GM23338 (cell line): ENCODE measurements around the gene ASMT. TPM values are rescaled to one million over a fixed set of nuclear protein-coding genes. Genes with fewer than 3 reads are reported as not detected.

Source experiments
- ATAC-seq: fragments of 200-7000 bp; cut with Tn5 transposase; 3 replicates; pipeline ENCODE4 v1.9.1; 2020
- DNase-seq: peaks from one replicate; pipeline ENCODE4 v3.0.0-alpha.2; 2015; ENCODE audit warnings: low spot score
- H2AFZ ChIP-seq: fragments of 200-600 bp; sonication (generic); 2 replicates; pipeline ENCODE4 v1.8.0; 2016; ENCODE audit warnings: antibody characterized with exemption, mild to moderate bottlenecking, moderate library complexity
- H3F3A ChIP-seq: fragments of 200-600 bp; sonication (generic); replicated peaks from 2 replicates; pipeline ENCODE4 v1.8.0; 2017; ENCODE audit warnings: antibody characterized with exemption, mixed run types, low read depth
- H3K27ac ChIP-seq: fragments of 200-600 bp; sonication (generic); 2 replicates; pipeline ENCODE4 v1.6.1; 2016; ENCODE audit warnings: low read depth
- H3K27me3 ChIP-seq: fragments of 200-600 bp; sonication (generic); 2 replicates; pipeline ENCODE4 v1.8.0; 2016; ENCODE audit warnings: mild to moderate bottlenecking, mixed run types, moderate library complexity; ENCODE audit not compliant: insufficient read depth
- H3K36me3 ChIP-seq: fragments of 200-600 bp; sonication (generic); 2 replicates; pipeline ENCODE4 v1.8.0; 2016; ENCODE audit warnings: mild to moderate bottlenecking; ENCODE audit not compliant: insufficient read depth
- H3K4me1 ChIP-seq: fragments of 200-600 bp; sonication (generic); 2 replicates; pipeline ENCODE4 v1.8.0; 2016; ENCODE audit warnings: mild to moderate bottlenecking, moderate library complexity; ENCODE audit not compliant: insufficient read depth
- H3K4me2 ChIP-seq: fragments of 200-600 bp; sonication (generic); 2 replicates; pipeline ENCODE4 v1.7.1; 2017; ENCODE audit warnings: mixed run types
- H3K4me3 ChIP-seq: fragments of 200-600 bp; sonication (generic); 2 replicates; pipeline ENCODE4 v1.6.1; 2016; ENCODE audit warnings: mixed run types
- H3K79me2 ChIP-seq: fragments of 200-600 bp; sonication (generic); replicated peaks from 2 replicates; pipeline ENCODE4 v1.8.0; 2017; ENCODE audit warnings: mild to moderate bottlenecking; ENCODE audit not compliant: insufficient read depth
- H3K9me2 ChIP-seq: fragments of 200-600 bp; sonication (generic); 2 replicates; pipeline ENCODE4 v1.8.0; 2017; ENCODE audit not compliant: insufficient read depth
- H4K20me1 ChIP-seq: fragments of 200-600 bp; sonication (generic); replicated peaks from 2 replicates; pipeline ENCODE4 v1.8.0; 2017; ENCODE audit warnings: mild to moderate bottlenecking; ENCODE audit not compliant: insufficient read depth
- H3K27ac Mint-ChIP-seq: 2 replicates; pipeline ENCODE4 v1.8.0; 2020; ENCODE audit warnings: inconsistent platforms, mild to moderate bottlenecking, moderate library complexity, mixed read lengths
- H3K27me3 Mint-ChIP-seq: 3 replicates; pipeline ENCODE4 v1.8.0; 2022; ENCODE audit warnings: low read depth, mild to moderate bottlenecking, moderate library complexity, mixed read lengths, inconsistent platforms; ENCODE audit not compliant: insufficient read depth, poor library complexity
- H3K36me3 Mint-ChIP-seq: 3 replicates; pipeline ENCODE4 v1.8.0; 2021; ENCODE audit warnings: low read depth, mild to moderate bottlenecking, inconsistent platforms, moderate library complexity, mixed read lengths
- H3K4me1 Mint-ChIP-seq: 3 replicates; pipeline ENCODE4 v1.8.0; 2020; ENCODE audit warnings: mild to moderate bottlenecking, inconsistent platforms, mixed read lengths
- H3K4me3 Mint-ChIP-seq: 3 replicates; pipeline ENCODE4 v1.8.0; 2021; ENCODE audit warnings: moderate library complexity, mild to moderate bottlenecking, inconsistent platforms, mixed read lengths
- H3K9me3 Mint-ChIP-seq: 3 replicates; pipeline ENCODE4 v1.8.0; 2020; ENCODE audit warnings: moderate library complexity, mild to moderate bottlenecking, inconsistent platforms, mixed read lengths
- CREB1 ChIP-seq: fragments of 250-450 bp; sonication (Bioruptor Pico); IDR thresholded peaks from 2 replicates; pipeline ENCODE4 v1.5.0; 2020; ENCODE audit warnings: low read depth, mild to moderate bottlenecking, moderate library complexity
- CTCF ChIP-seq, 2 experiments: fragments of 200-600 bp in 1 of 2; sonication (generic) in 1 of 2; conservative IDR thresholded peaks; 2 replicates each; pipeline versions ENCODE4 v1.5.1 to v1.6.1; 2016 to 2017; ENCODE audit warnings: antibody characterized with exemption in 2 of 2, low read depth in 2 of 2, mild to moderate bottlenecking in 2 of 2, moderate library complexity in 1 of 2
- ETS1 ChIP-seq: IDR thresholded peaks from 2 replicates; pipeline ENCODE4 v1.6.1; 2016; ENCODE audit warnings: antibody characterized with exemption
- EZH2 ChIP-seq: fragments of 200-600 bp; sonication (generic); IDR thresholded peaks from one replicate; pipeline ENCODE4 v1.8.0; 2017; ENCODE audit warnings: antibody characterized with exemption, mild to moderate bottlenecking, low read depth; ENCODE audit not compliant: unreplicated experiment
- EZH2phosphoT487 ChIP-seq: fragments of 200-600 bp; sonication (generic); IDR thresholded peaks from one replicate; pipeline ENCODE4 v1.8.1; 2018; ENCODE audit warnings: antibody characterized with exemption; ENCODE audit not compliant: unreplicated experiment
- JUNB ChIP-seq: IDR thresholded peaks from one replicate; pipeline ENCODE4 v1.6.1; 2016; ENCODE audit warnings: antibody characterized with exemption; ENCODE audit not compliant: unreplicated experiment
- NANOG ChIP-seq: IDR thresholded peaks from 2 replicates; pipeline ENCODE4 v1.6.1; 2016; ENCODE audit warnings: antibody characterized with exemption, borderline replicate concordance
- POLR2AphosphoS5 ChIP-seq: IDR thresholded peaks from 2 replicates; pipeline ENCODE4 v1.6.1; 2016; ENCODE audit warnings: antibody characterized with exemption, low read depth
- REST ChIP-seq: IDR thresholded peaks from one replicate; pipeline ENCODE4 v1.6.1; 2018; ENCODE audit warnings: antibody characterized with exemption; ENCODE audit not compliant: unreplicated experiment
- STAT1 ChIP-seq: IDR thresholded peaks from one replicate; pipeline ENCODE4 v1.6.1; 2016; ENCODE audit warnings: antibody characterized with exemption; ENCODE audit not compliant: unreplicated experiment
- ZNF114 ChIP-seq: fragments of 250-450 bp; sonication (Bioruptor Pico); IDR thresholded peaks from 2 replicates; pipeline ENCODE4 v1.5.0; 2020; ENCODE audit warnings: mild to moderate bottlenecking, moderate library complexity
- ZNF331 ChIP-seq: fragments of 250-450 bp; sonication (Bioruptor Pico); IDR thresholded peaks from 2 replicates; pipeline ENCODE4 v1.5.0; 2020; ENCODE audit warnings: low read depth, mild to moderate bottlenecking, moderate library complexity
- ZNF462 ChIP-seq: fragments of 250-450 bp; sonication (Bioruptor Pico); IDR thresholded peaks from 2 replicates; pipeline ENCODE4 v1.5.0; 2020; ENCODE audit warnings: mild to moderate bottlenecking, moderate library complexity
- polyA plus RNA-seq: library from polyadenylated mRNA; unstranded; fragments of >200 nt; fragmentation: Nextera tagmentation; extraction: Ambion mirVana; gene quantifications from 2 replicates; pipeline ENCODE4 v1.2.1, GENCODE V29; 2016
- total RNA-seq: library from RNA; depleted of rRNA; stranded (reverse); fragments of >200 nt; shearing (Covaris generic); gene quantifications from 2 replicates; pipeline ENCODE4 v1.2.3, GENCODE V29; 2014

ASMT gene
- total and polyA plus RNA-seq, 2 experiments from 2014 or later = 0.53 to 2.4 TPM

- ATAC-seq = no peak
- peaks cover 6% of the 10 kb centered on the region for H3K27me3 Mint-ChIP-seq
- peaks cover 53% of the 10 kb centered on the region for H3K36me3 Mint-ChIP-seq
- Histone ChIP-seq H3F3A (no peaks in the 10 kb centered on the region), H4K20me1 (no peaks in the 10 kb centered on the region; the same call in none of the 2 replicates), H3K4me2 (no peak overlapping the region), H2AFZ (no peak overlapping the region), H3K27ac (no peak overlapping the region), H3K36me3 (peaks cover 11% of the 10 kb centered on the region), H3K4me3 (no peak overlapping the region), H3K79me2 (peaks cover 6% of the 10 kb centered on the region; the same call in 1 of the 2 replicates), H3K27me3 (no peaks in the 10 kb centered on the region), H3K4me1 (no peaks in the 10 kb centered on the region), H3K9me2 (no peaks in the 10 kb centered on the region)
- no peaks in the 10 kb centered on the region; the same call in 2 of the 3 replicates for H3K4me1 Mint-ChIP-seq
- no peak overlapping the region for H3K4me3 Mint-ChIP-seq
- DNase-seq = no peak
- TF ChIP-seq STAT1 (no peak), ZNF331 (no peak), EZH2phosphoT487 (no peak), REST (no peak), CTCF (conservative IDR thresholded peaks at IDR 0.05; ENCODE audit: low read depth in 2 of 2) (no peak), ZNF114 (CRISPR knock-in tag) (no peak), ZNF462 (CRISPR knock-in tag) (no peak), JUNB (no peak), POLR2AphosphoS5 (no peak), NANOG (no peak), ETS1 (no peak), CREB1 (CRISPR knock-in tag) (no peak), EZH2 (no peak)
- H3K27ac Mint-ChIP-seq = no peak overlapping the region
- peaks cover 47% of the 10 kb centered on the region for H3K9me3 Mint-ChIP-seq
Observed at GRCh38 chrX:1602299-1602698, 12.6 kb upstream of the ASMT start.
